NCI-H345 (cell line): Measurements from ENCODE around the gene RFTN1.

ENCODE experiments used
- DNase-seq: peaks from one replicate; lab custom pipeline; 2025; lab: John Stamatoyannopoulos, UW

The RFTN1 gene

DNA sequence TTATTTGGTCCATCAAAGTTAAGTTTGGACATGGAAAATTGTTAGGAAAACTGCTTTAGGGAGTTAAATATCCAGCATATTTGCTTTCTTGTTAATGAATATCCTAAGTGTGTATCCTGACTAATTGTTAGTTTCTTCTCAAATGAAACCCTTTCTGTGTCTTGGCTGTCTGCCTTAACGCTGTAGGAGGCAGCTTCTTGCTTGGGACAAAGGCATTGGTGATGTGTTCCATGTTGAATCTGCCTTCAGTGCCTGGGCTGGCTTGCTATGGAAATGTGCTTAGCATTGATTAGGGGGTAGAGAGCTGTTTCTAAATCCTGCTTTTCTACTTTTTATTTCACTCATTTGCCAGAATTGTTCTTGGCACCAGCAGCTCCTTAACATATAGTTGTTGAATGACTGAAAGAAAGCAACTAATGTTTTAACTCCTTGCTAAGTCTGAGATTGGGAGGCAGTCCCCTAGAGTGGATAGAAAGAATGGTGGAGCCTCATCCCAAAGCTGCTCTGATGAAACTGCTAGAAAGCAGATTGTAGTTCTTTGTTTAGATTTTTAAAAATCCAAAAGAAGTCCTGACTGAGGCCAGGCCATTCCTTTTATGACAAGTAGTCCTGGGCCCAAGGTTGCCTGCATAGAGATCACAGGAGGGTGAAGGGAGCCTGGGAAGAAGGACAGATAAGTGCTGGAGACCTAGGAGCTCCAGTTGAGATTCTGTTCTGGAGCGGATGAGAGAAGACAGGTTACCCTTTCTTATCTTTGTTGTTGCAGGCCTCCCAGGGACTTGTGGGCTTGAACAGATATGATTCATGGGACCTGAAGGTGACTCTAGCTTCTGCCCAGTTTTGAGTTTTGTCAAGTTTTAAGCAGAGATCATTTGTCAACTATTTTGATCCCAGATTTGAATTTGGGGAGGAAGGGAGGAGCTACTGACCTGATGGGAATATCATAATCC lies 209.2 kb downstream of the RFTN1 start:
- no peak for DNase-seq

DNA sequence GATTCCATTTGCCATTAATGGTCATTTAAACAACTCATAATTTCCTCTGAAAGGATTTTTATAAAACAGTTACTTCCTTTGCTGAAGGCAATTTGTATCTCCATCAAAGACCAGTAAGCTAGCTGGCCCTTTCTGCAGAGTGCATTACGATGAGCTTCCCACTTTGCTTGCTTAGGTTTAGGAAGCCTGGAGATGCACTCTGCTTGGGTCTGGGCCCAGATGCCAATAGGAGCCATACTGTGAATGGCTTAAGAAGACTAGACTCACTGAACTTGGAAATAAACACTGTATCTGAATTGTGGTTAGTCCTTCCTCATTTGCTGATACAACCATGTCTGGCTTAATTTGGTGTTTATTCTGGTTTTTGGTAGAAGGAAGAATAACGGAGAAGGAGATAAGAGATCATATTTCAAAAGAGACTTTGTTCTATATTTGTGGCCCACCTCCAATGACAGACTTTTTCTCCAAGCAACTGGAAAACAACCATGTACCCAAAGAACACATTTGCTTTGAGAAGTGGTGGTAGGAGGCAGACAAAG lies 210.4 kb downstream of the RFTN1 start:
- DNase-seq = no peak

DNA sequence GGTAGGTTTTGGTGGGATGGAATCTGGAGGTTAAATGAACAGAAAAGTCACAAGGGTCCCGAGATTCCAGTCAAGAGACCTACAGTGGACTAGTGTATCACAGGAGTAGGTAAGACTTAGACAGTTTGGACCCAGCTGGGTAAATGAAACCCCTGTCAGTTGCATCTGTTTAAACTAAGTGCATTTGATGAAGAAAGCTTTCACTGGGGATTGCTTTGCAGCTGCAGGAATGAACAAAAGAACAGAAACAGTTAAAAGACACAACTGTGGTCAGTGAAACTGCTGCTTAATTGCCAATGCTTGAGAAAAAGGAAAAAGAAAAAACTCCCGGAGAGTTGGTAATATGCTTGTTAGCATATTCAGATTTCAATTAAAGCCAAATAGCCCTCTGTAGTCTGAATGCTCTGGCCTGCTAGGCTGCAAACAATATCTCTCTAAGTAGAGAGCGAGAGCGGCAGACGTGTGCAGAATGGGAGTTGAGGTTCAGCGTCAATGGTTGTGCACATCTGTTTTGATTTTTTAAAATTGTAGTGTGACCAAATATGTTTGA lies 211.3 kb downstream of the RFTN1 start:
- no peak for DNase-seq

DNA sequence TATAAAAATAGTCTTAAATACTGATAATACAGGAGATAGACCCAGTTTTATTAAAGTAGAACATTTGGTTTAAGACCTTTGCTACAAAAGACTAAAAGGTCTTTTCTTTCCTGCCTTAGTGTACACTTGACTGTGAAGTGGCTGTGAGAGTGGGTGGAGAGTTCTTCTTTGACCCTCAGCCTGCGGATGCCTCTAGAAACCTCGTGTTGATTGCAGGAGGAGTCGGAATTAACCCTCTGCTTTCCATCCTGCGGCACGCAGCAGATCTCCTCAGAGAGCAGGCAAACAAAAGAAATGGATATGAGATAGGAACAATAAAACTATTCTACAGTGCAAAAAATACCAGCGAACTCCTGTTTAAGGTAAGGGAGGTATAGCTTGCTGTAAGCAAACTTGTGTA lies 212.0 kb downstream of the RFTN1 start:
- DNase-seq = no peak

DNA sequence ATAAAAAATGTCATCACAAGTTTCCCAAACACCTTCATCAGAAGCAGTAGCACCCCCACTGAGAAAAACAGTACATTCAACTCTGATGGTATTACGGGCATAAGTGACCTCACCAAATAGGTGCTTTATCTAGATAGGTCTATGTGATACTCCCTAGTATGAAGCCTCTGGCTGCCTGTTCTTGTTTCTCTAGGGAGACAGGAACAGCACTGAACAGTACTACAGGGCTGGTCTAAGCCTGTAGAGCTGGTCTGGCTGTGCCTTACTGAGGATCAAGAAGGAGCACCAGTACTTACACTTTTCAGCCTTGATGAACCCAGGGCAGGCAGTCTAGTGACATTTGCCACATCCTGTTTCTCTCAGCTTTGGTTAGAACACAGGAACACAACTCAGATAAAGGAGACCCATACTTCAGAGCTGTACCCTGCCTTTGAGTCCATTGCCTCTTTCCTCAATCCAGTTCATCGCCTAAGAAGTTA lies 212.6 kb downstream of the RFTN1 start:
- no peak for DNase-seq

DNA sequence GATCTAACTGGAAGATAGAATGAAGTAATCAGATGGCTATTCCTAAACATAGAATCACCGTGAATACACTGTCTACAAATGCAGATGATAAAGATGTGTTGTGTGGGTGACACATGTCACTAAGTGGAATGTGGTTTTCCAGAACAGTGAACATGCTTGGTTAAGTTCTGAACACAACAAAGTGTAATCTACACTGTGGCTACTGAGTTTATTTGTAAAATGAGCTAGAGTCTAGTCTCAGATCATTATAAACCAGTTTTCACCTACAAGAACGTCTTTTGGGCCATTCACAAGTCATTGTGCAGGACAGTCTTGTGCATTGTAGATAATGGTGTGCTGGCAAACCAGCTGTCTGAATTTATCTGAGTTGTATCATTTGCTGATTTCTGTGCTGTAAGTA lies 213.2 kb downstream of the RFTN1 start:
- DNase-seq = no peak

DNA sequence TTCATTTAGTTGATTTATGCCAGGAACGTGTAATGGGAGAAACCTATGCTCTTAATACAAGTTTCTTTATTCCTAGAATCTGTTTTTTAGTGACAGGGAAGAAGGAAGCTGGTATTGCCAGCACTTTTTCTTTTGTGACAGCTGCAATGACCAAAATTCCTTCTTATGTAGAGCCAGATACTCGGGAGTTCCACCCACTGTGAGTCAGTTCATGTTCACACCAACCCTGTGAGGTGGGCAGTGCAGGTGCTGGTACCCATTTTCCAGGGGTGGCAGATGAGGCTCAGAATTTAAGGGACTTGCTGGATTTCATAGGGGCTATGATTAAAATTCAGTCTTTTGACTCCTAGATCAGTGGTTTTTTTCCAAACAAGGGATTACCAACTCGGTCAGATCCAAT lies 213.8 kb downstream of the RFTN1 start:
- no peak for DNase-seq

DNA sequence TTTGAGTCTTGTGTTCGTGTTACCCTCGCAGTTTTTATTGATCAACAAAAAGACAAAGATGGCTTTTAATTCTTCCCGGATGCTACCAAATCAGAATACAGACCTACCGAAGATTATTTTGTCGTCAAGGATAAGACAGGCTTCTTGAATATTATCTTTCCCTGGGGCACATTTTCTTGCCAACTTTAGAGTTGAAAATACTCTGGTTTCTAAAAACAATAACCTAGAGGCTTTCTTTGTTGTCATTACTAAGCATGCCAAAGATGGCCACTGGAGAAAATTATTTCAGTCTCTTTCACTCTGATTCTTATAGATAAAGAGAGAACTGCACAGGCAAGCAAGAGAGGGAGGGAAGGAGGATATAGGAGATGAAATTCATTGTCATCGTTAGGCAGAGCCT lies 214.6 kb downstream of the RFTN1 start:
- no peak for DNase-seq

DNA sequence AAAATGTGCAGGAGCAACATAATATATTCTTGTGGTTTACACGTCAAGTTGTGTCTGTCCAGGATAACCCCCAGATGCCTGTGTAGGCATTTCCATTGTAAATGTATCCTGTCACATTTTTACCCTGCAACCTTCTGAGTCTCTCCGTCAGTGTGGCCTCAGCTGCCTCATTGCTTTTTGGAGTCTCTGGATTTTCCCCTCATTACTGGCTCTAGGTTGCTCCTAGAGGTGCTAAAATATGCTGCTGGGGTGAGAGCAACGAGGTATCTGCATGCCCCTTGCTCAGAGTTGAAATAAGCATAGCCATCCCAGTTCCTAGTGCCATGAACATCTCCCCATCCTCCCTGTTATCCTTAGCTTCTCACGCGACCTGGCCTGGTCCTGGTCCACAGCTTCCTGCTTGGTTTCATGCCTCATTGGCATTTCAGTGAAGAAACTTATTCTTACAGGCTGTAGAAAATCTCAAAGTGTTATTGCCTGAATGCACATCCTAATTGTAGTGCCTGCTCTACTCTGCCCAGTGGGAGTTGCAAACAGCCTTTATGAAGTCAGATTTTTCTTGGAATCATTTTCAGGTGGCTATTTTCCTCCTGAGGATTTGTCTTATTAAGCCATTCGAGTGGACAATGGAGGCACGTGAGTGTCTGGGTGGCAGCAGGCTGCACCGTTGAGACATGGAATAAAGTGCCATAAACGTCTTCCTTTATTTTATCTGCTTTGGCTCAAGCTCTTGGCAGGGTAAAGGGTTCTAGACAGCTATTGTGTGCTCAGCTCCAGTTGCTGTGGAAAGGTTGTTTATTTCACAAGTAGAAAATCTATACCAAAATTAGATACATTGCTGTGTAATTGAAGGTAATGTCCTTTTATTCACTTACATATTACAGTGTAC lies 215.3 kb downstream of the RFTN1 start:
- no peak for DNase-seq

DNA sequence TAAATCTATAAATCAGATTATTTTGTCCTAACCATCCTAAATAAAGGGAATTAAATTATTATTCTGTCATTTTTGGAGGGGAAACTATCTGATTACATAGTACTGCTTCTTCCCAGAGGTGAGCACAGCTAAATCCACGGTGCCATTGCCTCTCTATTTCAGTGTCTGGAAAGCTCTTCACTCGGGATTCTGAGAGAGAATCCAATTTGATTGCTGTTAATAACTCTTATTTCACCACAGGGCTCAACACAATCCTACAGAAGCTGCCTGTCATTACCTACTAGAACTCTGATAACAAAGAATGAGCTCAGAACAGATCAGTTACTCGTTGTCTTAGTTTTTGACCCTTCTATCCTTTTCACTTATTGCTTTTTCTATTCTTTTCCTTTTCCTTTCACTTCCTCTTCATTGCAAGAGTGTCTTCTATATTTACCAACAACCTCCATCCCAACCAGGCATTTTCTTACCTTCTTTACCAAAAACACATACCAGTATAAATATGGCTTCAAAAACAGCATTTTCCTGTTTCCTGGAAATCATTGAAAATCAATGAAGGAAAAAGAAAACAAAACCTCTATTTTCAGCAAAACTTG lies 218.1 kb downstream of the RFTN1 start:
- no peak for DNase-seq

DNA sequence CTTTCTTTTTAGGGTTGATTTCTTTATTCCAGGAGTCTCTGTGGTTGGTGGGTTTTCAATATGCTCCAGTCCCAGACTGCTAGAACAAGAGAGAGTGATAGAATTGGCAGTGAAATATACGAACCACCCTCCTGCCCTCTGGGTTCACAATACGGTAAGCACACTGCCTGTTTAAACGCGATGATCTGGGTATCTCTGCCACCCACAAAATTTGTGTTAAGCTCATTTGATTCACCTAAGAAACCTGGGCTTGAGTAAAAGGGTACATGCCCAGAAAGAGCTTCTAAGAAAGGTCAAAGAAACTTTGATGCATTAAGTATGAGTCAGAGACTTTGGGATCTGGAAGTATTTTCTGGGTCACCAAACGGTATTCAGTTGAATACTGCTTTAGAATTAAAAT lies 218.7 kb downstream of the RFTN1 start:
- no peak for DNase-seq

DNA sequence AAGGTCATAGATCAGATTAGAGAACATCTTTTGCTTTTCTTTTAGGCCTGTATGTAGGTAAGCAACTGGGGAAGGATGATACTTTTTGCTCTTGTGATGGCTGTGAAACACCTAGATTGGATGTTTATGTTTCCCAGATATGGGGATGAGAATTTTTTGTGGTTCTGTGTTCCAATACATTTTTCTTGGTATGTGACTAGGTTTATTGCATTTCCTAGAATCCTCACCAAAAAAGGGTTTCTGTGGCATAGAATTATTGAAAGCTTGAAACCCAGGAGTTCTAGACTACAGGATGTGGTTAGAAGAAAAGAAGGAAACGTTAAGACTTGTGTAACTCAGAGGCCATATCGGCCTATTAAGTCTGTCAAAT lies 222.7 kb downstream of the RFTN1 start:
- no peak for DNase-seq

DNA sequence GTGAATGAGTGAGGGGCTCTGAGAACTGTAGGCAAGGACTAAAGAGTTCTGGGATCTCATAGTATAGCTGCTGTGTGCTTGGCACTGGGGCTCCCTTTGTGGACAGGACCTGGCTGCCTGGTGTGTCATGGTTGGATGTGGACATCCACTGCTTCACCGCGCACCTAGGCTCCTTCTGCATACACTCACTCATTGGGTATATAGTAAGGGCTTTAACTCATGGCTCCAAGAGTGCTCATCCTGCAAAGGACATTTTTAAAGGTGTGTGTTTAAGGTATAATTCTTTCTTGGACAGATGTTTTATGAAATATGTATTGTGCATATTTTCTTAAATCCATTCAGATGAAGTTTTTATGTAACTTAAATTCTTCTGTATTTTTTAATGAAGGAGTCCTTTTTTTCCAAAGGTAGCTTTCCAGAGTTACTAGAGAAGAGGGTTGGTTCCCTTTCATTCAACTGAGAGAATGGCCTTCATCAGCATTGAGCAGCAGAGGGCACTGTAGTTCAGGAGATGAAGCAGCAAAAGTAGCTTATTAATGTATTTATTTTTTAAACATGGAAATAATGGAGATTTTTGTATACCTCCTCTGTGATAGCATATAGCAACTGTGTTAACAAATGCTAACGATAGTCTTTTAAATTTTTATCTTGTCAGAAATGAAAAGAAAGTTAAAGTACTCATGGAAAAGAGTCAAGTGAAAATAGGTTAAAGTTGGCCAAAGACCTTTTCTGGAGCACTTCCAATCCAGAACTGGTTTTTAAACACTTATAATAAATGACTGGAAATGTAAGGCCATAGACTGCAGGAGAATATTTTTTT lies 223.3 kb downstream of the RFTN1 start:
- peak; percentile 1 for DNase-seq

DNA sequence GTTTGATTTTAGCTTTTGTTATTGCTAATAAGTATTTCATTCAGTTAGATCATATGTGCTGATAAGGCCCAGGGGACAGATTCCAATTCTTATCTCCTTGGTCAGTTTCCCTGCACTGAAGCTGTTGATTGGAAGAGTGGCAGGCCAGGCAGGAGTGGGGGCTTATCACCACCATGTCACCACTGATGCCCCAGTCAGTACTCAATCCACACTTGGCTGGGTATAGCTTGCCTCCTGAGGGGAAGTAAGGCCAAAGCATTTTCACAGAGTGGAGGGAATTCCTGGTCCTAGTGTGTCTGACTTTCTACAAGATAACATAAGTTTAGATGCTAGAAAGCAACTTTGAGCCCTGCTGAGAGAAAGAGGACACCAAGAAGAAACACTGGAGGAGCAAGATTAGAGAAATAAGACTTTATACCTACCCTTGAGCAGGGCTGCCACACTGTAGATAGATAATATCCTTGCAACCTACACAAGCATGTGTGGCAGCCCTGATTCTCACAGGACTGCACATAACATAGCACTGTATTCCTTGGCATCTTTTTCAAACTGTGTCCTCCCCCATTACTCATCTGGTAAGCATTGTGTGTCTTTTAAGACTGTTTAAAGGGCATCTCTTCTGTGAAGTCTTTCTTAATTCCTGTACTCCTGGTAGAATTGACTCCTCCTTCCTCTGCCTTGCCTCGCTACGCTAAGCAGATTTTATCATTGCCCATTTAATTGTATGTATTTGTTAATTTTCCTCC lies 224.2 kb downstream of the RFTN1 start:
- DNase-seq = no peak

DNA sequence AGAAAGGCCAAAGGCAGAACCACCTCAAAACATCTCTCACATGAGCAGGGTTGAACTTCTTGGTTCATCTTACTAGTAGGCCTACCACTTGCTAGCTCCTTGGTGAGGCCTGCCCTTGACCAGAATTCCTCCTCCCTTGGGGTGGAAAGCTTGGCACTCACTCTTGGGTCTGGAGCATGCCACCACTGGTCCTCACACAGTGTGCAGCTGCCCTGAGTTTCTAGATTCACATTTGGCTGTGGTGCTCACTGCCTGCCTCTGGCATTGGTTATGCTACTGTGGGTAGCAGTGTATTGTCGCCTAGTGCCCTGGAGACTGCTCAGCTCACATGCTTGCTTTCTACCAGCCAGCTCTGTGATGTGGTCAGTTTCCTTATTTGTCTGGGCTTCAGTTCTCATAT lies 224.8 kb downstream of the RFTN1 start:
- DNase-seq = no peak

DNA sequence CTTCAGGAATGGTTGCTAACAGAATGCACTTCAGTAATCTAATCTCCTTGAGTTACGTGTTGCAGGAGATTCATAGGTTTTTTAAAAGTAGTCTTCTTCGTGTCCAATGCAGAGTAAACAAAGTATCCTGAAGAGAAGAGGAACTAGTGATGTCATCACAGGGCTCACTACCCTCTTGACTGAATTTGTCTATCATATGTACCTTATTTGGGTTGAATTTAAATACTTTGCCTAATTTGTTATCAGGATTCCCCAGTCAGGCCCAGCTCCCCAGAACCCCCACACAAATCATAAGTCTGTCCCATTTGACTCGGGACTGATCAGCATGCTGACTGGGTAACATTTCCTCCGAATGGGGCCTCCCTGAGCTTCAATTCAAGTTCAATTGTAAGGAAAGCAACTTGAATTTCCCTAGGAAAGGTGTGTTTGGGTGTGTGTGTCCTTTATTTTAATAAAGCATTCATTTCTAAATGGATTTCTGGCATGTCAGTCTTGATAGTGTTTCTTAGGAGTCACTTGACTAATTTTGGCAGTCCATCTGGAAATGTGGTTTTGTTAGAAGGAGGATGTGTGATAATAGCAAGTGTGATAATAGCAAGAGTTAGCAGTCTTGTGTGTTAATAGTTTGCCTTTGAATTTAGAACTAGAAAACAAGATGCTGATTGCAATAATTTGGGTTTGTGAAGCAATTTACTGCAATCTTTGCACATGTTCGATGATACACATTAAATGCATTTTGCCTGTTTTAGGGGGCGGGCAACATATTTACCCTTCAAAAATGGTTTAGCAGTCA lies 226.6 kb downstream of the RFTN1 start:
- DNase-seq = no peak

DNA sequence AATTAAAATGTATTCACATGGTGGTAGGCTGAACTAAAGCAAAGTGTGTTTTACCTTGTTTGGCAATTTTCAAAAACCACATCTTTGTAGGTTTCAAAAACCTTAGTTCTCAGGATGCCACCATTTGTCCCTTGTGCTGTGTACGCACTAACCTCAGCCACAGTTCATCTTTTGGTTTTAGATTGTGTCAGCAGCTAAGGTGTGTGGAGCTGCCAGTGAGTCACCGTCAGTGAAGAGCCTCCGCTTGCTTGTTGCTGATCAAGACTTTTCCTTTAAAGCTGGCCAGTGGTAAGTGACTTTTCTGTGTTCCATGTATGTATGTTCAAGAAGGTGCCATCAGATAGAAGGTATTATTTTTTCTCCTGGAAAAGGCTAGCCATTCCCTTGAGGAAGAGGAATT lies 227.3 kb downstream of the RFTN1 start:
- DNase-seq = no peak

DNA sequence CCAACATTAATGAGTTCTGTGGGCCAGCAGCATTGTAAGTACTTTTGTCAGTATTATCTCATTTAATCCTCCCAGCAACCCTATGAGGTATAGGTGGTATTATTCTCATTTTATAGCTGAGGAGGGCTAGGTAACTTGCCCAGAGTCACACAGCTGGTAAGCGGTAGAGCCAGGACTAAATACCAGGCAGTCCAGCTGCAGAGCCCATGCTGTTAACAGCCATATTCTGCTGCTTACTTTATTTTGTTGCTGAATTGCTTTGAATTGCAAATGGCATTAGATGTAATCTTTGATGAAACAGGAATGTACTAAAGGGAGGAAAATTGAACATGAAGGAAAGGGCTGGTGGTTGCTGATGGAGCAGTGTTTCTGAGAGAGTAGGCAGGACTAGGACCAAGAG lies 228.9 kb downstream of the RFTN1 start:
- DNase-seq = no peak

DNA sequence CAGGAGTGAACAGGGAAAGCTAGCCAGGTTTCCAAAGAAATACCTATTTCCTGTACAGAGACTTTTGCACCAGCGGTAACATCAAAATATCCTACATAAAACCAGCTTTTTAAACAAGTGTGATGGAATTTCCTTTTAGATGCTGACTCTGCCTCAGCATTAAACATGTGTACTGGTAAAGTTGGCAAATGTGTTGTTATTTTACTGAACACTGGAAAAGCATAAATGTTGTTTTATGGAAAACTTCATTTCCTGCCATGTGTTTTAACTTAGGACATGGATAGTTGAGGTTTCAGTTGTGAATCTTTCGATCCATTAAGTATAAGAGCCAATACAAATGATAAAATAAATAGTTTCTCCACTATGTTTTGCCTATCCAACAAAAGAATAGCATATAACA lies 232.8 kb downstream of the RFTN1 start:
- no peak for DNase-seq
